Endometrial microvascular endothelial cells (primary cell): ENCODE data around the gene ADK. TPM values are rescaled to one million over a fixed set of nuclear protein-coding genes. Genes with fewer than 3 reads are reported as not detected.
"Not testable (repeated sequence)": the region's sequence is repeated elsewhere in the genome, so short reads cannot be mapped to it uniquely, and the experiment has no call there.

ENCODE experiments used
- in situ Hi-C: cut with HindIII; loops from 2 replicates; pipeline ENCODE4 v1.10.0; 2017; ENCODE audit warnings: low sequenced_read_pairs, low pct_unique_long_range_greater_than_20kb; ENCODE audit errors: inconsistent ontology term
- total RNA-seq: library from RNA; depleted of rRNA; stranded (reverse); fragments of >200 nt; gene quantifications from one replicate; pipeline ENCODE4 v1.2.3, GENCODE V29; 2015; ENCODE audit errors: inconsistent ontology term

ADK gene
- total RNA-seq, 1 donor from 2014 or later = 67.6 TPM

DNA sequence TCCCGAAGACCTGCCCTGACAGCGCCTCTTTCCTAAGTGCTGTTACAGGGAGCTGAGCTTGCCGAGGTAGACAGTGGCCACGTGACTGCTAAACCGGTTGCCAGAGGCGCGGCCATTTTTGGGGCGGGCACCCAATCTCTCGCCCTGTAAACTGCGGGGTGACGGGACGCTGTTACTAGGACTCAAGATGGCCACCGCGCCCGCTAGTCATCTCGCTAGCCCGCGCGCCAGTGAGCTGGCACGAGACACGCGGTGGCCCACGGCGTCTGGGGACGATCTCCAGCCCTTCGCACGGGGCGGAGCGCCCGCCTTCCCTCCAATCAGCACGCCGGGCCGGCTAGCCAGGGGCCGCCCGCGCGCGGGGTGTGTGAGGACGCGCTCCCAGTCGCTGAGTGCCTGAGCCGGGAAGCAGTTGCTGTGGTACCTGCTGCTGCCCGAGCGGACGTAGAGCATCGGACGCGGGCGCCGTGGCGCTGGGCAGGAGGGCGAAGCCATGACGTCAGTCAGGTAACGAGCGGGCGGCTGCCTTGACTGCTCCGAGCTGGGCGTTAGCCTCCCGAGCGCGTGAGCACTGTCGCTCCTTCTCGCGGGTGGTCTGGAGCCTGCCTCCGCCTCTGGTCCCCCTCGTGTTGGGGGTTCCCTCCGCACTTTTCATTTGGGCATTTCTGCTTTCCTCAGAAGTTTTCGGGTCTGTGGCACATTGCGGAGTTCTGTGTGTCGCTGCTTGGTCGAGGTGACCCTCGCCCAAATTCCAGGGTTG, 25.5 kb downstream of the ADK start:
- in situ Hi-C loops = no loop called here

DNA sequence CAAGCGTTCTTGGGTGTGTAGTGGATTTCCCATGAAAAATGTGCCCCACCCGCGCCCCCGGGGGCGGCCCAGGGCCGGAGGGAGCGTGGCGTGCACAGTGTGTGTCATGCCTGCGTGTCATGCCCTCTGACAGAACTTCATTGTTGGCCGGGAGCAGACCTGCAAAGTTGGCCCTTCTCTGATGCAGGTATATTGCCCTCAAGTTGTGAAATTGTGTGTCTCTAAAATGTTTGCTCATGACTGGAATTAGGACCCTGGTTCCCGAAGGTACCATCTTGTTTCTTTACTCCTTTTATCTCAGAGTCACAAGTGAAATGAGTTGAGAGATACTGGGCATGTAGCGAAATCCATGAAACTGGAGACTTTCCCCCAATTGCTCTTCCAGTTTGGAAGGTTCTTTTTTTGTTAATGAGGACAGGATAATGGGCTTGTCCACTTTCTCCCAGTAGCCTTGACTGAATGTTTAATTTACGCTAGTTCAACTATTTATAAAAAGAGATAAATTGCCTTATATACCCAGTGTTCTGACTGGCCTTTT, 26.2 kb downstream of the ADK start:
- in situ Hi-C loops = no loop called here

GRCh38 chr10:74178042-74178791, 27.2 kb downstream of the ADK start:
- in situ Hi-C loops = no loop called here

GRCh38 chr10:74179111-74179710, 28.2 kb downstream of the ADK start:
- in situ Hi-C loops = no loop called here

- in situ Hi-C loops = no loop called here
Measured at GRCh38 chr10:74186678-74187077, 35.7 kb downstream of the ADK start.

GRCh38 chr10:74187237-74187636, 36.2 kb downstream of the ADK start:
- in situ Hi-C loops = no loop called here

DNA sequence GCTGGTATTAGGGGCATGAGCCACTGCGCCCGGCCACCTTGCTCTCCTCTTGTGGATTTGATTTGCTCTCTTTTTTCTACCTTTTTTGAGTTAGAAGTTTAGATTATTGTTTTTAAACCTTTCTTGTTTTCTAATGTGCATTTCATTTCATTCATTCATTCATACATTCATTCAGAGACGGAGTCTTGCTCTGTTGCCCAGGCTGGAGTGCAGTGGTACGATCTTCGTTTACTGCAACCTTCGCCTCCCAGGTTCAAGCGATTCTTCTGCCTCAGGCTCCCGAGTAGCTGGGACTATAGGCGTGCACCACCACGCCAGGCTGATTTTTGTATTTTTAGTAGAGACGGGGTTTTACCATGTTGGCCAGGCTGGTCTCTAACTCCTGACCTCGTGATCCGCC, 37.6 kb downstream of the ADK start:
- in situ Hi-C loops = not testable (repeated sequence)

GRCh38 chr10:74189999-74190421, 39.0 kb downstream of the ADK start:
- in situ Hi-C loops = no loop called here

DNA sequence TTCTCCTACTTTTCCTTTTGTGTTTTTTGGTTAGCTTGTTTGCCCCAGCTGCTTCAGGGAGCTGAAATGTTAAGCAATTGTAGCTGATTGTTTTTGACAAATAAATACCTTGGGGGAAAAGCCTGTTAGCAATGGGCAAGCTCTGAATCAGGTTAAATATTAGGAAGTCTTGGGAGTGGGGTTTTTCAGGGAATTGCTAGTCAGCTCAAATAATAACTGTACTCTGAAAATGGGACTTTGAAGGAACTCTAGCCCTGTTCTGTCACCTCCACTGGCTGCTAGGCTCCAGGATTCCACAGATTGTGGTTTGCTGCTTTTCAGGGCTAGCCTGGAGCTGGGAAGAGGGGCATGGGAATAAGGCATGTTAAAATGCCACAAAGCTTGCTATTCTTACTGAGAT, 39.5 kb downstream of the ADK start:
- in situ Hi-C loops = no loop called here

DNA sequence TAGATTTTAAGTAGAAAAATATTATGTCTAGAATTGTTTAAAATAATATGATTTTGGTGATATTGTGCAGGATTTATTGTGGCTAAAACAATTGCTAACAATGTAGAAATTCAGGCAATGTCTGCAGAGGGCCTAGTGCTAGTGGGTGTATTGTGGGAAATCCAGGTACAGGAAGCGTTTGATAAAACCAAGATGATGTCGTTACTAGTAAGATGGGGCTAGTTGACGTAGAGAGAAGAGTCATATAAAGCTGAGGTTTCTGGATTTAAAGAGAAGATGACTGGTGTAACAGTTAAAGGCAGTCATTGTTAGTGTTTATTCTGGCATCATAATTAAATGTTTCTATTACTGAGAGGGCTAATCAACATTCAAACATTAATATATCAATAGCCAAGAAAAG, 43.5 kb downstream of the ADK start:
- in situ Hi-C loops = no loop called here

DNA sequence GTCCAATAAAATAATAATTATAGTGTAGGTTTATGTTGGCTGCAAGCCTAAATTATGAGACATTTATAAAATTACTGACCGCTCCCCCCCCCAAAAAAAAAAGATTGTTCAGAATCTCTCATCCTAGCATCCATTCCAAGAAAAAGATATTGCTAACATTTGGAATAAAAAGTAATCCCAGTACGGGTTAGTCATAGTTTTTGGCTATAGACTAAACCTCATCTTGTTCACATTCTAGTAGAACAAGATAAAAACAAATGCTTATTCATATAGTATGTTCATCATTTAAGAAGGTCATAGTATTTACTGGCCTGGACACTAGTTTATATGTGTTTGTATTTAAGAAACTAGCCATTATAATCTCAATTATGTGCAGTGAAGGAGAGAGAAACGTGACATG, 44.0 kb downstream of the ADK start:
- in situ Hi-C loops = no loop called here

DNA sequence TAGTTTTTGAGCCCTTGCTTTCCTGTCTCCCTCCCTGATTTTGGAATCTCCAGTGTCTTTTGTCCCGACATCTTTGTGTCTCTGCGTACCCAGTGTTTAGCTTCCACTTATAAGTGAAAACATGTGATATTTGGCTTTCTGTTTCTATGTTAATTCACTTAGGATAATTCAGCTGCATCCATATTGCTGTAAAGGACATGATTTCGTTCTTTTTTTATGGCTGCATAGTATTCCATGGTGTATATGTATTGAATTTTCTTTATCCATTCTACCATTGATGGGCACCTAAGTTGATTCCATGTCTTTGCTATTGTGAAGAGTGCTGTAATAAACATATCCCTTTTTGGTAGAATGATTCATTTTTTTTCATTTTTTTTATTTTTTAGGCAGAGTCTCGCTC, 48.3 kb downstream of the ADK start:
- in situ Hi-C loops = no loop called here

DNA sequence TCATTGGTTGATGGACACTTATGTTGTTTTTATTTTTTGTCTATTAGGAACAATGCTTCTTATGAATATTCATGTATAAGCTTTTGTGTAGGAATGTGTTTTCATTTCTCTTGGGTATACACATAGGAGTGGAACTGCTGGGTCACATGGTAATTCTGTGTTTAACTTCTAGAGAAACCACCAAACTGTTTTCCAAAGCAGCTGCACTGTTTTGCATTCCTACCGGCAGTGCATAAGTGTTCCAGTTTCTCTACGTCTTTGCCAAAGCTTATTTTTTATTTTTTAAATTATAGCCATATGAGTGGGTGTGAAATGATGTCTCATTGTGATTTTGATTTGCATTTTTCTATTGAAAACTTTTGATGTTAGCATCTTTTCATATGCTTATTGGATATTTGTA, 51.3 kb downstream of the ADK start:
- in situ Hi-C loops = no loop called here

GRCh38 chr10:74206746-74207145, 55.7 kb downstream of the ADK start:
- in situ Hi-C loops = no loop called here

DNA sequence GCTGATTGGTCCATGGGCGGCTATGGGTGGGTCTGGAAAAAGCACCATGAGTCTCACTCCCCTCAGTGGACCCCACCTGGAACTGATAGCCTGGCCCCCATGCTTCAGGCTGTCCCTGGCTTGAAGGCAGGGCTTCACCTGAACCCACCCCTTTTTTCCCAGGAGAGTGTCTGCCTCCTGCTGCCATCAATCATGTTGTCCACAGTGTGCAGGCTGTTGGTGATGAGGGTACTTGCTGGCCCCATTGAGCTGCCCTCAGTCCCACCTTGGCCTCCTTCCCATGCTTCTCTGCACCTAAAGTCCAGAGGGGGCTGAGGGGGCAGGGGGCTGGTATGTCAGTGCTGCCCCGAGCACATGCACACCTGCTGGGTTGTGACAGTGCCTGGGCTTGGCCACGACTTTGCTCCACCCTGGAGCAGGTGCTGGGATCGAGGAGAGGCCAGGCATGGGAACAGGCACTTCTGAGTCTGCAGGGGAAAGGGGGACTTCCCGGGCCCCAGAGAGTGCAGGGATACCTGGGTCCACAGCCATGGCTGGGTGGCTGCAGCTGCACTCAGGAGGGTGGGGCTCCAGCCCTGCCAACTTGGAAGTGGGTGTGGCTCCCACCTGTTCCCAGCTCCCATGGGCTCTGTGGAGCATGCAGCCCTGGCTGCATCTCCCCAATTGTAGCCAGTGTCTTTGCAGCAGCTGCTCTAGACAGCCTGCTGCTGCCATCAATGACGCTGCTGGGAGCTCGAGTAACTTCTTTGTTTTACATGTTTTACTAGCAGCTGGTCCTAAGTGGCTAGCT, 56.9 kb downstream of the ADK start:
- in situ Hi-C loops = no loop called here

DNA sequence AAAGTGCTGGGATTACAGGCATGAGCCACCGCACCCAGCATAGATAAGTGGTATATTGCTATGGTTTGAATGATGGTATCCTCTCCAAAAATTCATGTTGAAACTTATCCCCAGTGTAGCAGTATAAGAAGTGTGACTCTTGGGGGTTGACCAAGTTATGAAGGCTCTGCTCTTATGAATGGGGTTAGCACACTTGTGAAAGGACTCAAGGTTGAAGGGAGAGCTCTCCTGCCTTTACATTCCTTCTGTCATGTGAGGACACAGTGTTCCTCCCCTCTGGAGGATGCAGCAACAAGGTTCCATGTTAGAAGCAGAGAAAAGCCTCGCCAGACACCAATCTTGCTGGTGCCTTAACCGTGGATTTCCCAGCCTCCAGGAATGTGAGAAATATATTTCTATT, 58.0 kb downstream of the ADK start:
- in situ Hi-C loops = no loop called here

GRCh38 chr10:74213019-74213418, 62.0 kb downstream of the ADK start:
- in situ Hi-C loops = no loop called here

DNA sequence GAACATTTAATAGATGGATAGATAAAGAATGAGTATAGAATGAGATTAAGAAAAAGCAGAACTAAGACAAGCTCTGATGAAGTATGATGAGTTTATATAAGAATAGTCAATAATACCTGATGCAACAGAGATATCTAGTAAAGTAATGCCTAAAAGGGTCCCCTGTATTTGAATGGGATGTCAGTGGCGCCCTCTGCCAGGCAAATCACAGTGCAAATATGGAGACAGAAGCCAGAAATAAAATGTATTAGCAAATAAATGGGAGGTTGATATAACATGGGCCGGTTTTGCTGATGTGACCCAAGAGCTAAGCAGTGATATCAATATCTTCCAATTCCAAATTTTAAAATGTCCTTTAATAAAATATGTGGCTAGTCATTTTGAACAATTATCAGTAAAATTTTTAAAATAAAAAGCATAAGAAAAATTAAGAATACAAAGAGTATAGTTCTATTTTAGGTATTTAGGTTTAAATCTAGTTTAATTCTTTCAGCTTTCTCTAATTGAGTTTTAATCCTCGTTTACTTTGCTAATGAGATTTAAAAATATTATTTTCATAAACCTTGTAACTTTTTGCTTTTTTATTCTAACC, 62.6 kb downstream of the ADK start:
- in situ Hi-C loops = no loop called here

GRCh38 chr10:74217110-74217509, 66.1 kb downstream of the ADK start:
- in situ Hi-C loops = not testable (repeated sequence)
